GM23248 (cell line): ENCODE data around the gene KCNJ6. TPM values are rescaled to one million over a fixed set of nuclear protein-coding genes. Genes with fewer than 3 reads are reported as not detected.

Source experiments
- DNase-seq: peaks from one replicate; pipeline ENCODE4 v3.0.0-alpha.2; 2015
- H2AFZ ChIP-seq: fragments of 200-600 bp; sonication (generic); 2 replicates; pipeline ENCODE4 v1.6.1; 2016; ENCODE audit warnings: antibody characterized with exemption
- H3F3A ChIP-seq: fragments of 200-600 bp; sonication (generic); 2 replicates; pipeline ENCODE4 v1.6.1; 2016; ENCODE audit warnings: mild to moderate bottlenecking, antibody characterized with exemption, mixed run types; ENCODE audit not compliant: insufficient read depth
- H3K27ac ChIP-seq: fragments of 200-600 bp; sonication (generic); 2 replicates; pipeline ENCODE4 v1.5.1; 2016; ENCODE audit warnings: mild to moderate bottlenecking
- H3K27me3 ChIP-seq: fragments of 200-600 bp; sonication (generic); replicated peaks from 2 replicates; pipeline ENCODE4 v1.6.1; 2016; ENCODE audit warnings: mild to moderate bottlenecking; ENCODE audit not compliant: insufficient read depth
- H3K36me3 ChIP-seq: fragments of 200-600 bp; sonication (generic); 2 replicates; pipeline ENCODE4 v1.6.1; 2016; ENCODE audit warnings: low read depth, mild to moderate bottlenecking
- H3K4me1 ChIP-seq: fragments of 200-600 bp; sonication (generic); 2 replicates; pipeline ENCODE4 v1.6.1; 2016; ENCODE audit warnings: mild to moderate bottlenecking; ENCODE audit not compliant: insufficient read depth
- H3K4me2 ChIP-seq: fragments of 200-600 bp; sonication (generic); one replicate; pipeline ENCODE4 v1.6.1; 2016; ENCODE audit warnings: mild to moderate bottlenecking; ENCODE audit not compliant: unreplicated experiment
- H3K4me3 ChIP-seq: fragments of 200-600 bp; sonication (generic); 2 replicates; pipeline ENCODE4 v1.5.1; 2016; ENCODE audit warnings: mild to moderate bottlenecking
- H3K79me2 ChIP-seq: fragments of 200-600 bp; sonication (generic); 2 replicates; pipeline ENCODE4 v1.6.1; 2016; ENCODE audit warnings: mild to moderate bottlenecking; ENCODE audit not compliant: insufficient read depth
- H3K9ac ChIP-seq: fragments of 200-600 bp; sonication (generic); 2 replicates; pipeline ENCODE4 v1.6.1; 2016; ENCODE audit warnings: mild to moderate bottlenecking
- H3K9me2 ChIP-seq: fragments of 200-600 bp; sonication (generic); 2 replicates; pipeline ENCODE4 v1.6.1; 2016; ENCODE audit warnings: mixed run types, mild to moderate bottlenecking, moderate library complexity; ENCODE audit not compliant: insufficient read depth
- H3K9me3 ChIP-seq: fragments of 200-600 bp; sonication (generic); one replicate; pipeline ENCODE4 v1.6.1; 2017; ENCODE audit warnings: low read depth
- H4K20me1 ChIP-seq: fragments of 200-600 bp; sonication (generic); 2 replicates; pipeline ENCODE4 v1.6.0; 2016; ENCODE audit not compliant: insufficient read depth
- EZH2 ChIP-seq: fragments of 200-600 bp; sonication (generic); IDR thresholded peaks from 2 replicates; pipeline ENCODE4 v1.6.1; 2018; ENCODE audit warnings: antibody characterized with exemption, mild to moderate bottlenecking; ENCODE audit not compliant: insufficient read depth, poor library complexity, severe bottlenecking
- EZH2phosphoT487 ChIP-seq: fragments of 200-600 bp; sonication (generic); IDR thresholded peaks from 2 replicates; pipeline ENCODE4 v1.6.1; 2018; ENCODE audit warnings: antibody characterized with exemption, moderate library complexity, mild to moderate bottlenecking, low read depth; ENCODE audit not compliant: insufficient read depth
- WGBS, 2 experiments: methylation state at CpG; one replicate each; pipeline ENCODE4 v1.1.6; 2015 to 2017; ENCODE audit warnings: low lambda C conversion rate in 2 of 2, low coverage in 1 of 2; ENCODE audit errors: missing lambda C conversion rate in 2 of 2; 5-methylcytosine and 5-hydroxymethylcytosine counted together
- in situ Hi-C: fragments of 300-500 bp; cut with MboI; formaldehyde crosslinking; loops from 2 replicates; pipeline ENCODE4 v1.15.0; 2020
- polyA plus RNA-seq: library from polyadenylated mRNA; unstranded; fragments of >200 nt; fragmentation: Nextera tagmentation; extraction: Ambion mirVana; gene quantifications from 2 replicates; pipeline ENCODE4 v1.2.1, GENCODE V29; 2016
- total RNA-seq: library from RNA; depleted of rRNA; stranded (reverse); fragments of >200 nt; shearing (Covaris generic); gene quantifications from 2 replicates; pipeline ENCODE4 v1.2.3, GENCODE V29; 2014

Gene KCNJ6
- total and polyA plus RNA-seq, 2 experiments from 2014 or later, result 0.11 TPM; not detected in 1

GRCh38 chr21:37759777-37760176, 156.5 kb downstream of the KCNJ6 start:
- DNase-seq, result no peak
- in situ Hi-C loops, result no loop called here
- no peaks in the 10 kb centered on the region for H4K20me1 ChIP-seq
- no peaks in the 10 kb centered on the region for H3K4me1 ChIP-seq
- TF ChIP-seq EZH2 (no peak), EZH2phosphoT487 (no peak)
- H3K79me2 ChIP-seq, result no peaks in the 10 kb centered on the region
- H3F3A ChIP-seq, result no peaks in the 10 kb centered on the region
- no peaks in the 10 kb centered on the region for H3K9me2 ChIP-seq
- H2AFZ ChIP-seq, result no peak overlapping the region
- no peak overlapping the region for H3K27ac ChIP-seq
- no peak overlapping the region for H3K4me3 ChIP-seq
- no peak overlapping the region for H3K9ac ChIP-seq
- H3K4me2 ChIP-seq, result no peak overlapping the region
- 68 to 69% methylated on average over 9 of the region's 9 CpGs for WGBS, 2 experiments
- no peaks in the 10 kb centered on the region for H3K36me3 ChIP-seq
- H3K9me3 ChIP-seq, result no peaks in the 10 kb centered on the region
- peaks cover 5% of the 10 kb centered on the region; the same call in 1 of the 2 replicates for H3K27me3 ChIP-seq

GRCh38 chr21:37758982-37759381, 157.3 kb downstream of the KCNJ6 start:
- no peak overlapping the region for H2AFZ ChIP-seq
- no peak for TF ChIP-seq EZH2
- TF ChIP-seq EZH2phosphoT487, result no peak
- H3F3A ChIP-seq, result no peaks in the 10 kb centered on the region
- in situ Hi-C loops, result no loop called here
- H4K20me1 ChIP-seq, result no peaks in the 10 kb centered on the region
- H3K27ac ChIP-seq, result no peak overlapping the region
- H3K36me3 ChIP-seq, result no peaks in the 10 kb centered on the region
- no peaks in the 10 kb centered on the region for H3K4me1 ChIP-seq
- H3K4me3 ChIP-seq, result no peak overlapping the region
- no peak overlapping the region for H3K9ac ChIP-seq
- peaks cover 12% of the 10 kb centered on the region; the same call in 1 of the 2 replicates for H3K27me3 ChIP-seq
- H3K9me3 ChIP-seq, result no peaks in the 10 kb centered on the region
- H3K79me2 ChIP-seq, result no peaks in the 10 kb centered on the region
- no peaks in the 10 kb centered on the region for H3K9me2 ChIP-seq
- WGBS, 2 experiments, result 58 to 61% methylated on average over 7 of the region's 7 CpGs
- peak; percentile 68 for DNase-seq
- H3K4me2 ChIP-seq, result no peak overlapping the region

GRCh38 chr21:37757606-37758376, 158.5 kb downstream of the KCNJ6 start:
- Histone ChIP-seq H3K9ac (no peak overlapping the region), H3F3A (no peaks in the 10 kb centered on the region), H3K9me2 (no peaks in the 10 kb centered on the region), H3K27ac (no peak overlapping the region), H3K9me3 (no peaks in the 10 kb centered on the region), H3K4me2 (no peak overlapping the region), H4K20me1 (no peaks in the 10 kb centered on the region), H3K4me1 (no peaks in the 10 kb centered on the region), H2AFZ (no peak overlapping the region), H3K4me3 (no peak overlapping the region), H3K27me3 (peaks cover 12% of the 10 kb centered on the region), H3K36me3 (no peaks in the 10 kb centered on the region), H3K79me2 (no peaks in the 10 kb centered on the region)
- WGBS, 2 experiments, result 45 to 49% methylated on average over 11 of the region's 11 CpGs
- in situ Hi-C loops, result no loop called here
- DNase-seq, result peak; percentile 32
- TF ChIP-seq EZH2, result no peak
- TF ChIP-seq EZH2phosphoT487, result no peak

- in situ Hi-C loops, result no loop called here
- no peak for DNase-seq
- Histone ChIP-seq H3K9me3 (no peaks in the 10 kb centered on the region), H3K4me1 (no peaks in the 10 kb centered on the region), H2AFZ (no peak overlapping the region), H3K9ac (no peak overlapping the region), H3K27ac (no peak overlapping the region), H3K9me2 (no peaks in the 10 kb centered on the region), H3K27me3 (peaks cover 12% of the 10 kb centered on the region), H4K20me1 (no peaks in the 10 kb centered on the region), H3F3A (no peaks in the 10 kb centered on the region), H3K4me3 (no peak overlapping the region), H3K4me2 (no peak overlapping the region), H3K36me3 (no peaks in the 10 kb centered on the region), H3K79me2 (no peaks in the 10 kb centered on the region)
- TF ChIP-seq EZH2phosphoT487 (no peak), EZH2 (no peak)
- WGBS, 2 experiments, result 49 to 50% methylated on average over 12 of the region's 12 CpGs
Measured at GRCh38 chr21:37753122-37753599, 163.1 kb downstream of the KCNJ6 start.
